ENCODE data around the gene EXOC3L4.

The EXOC3L4 gene

DNA sequence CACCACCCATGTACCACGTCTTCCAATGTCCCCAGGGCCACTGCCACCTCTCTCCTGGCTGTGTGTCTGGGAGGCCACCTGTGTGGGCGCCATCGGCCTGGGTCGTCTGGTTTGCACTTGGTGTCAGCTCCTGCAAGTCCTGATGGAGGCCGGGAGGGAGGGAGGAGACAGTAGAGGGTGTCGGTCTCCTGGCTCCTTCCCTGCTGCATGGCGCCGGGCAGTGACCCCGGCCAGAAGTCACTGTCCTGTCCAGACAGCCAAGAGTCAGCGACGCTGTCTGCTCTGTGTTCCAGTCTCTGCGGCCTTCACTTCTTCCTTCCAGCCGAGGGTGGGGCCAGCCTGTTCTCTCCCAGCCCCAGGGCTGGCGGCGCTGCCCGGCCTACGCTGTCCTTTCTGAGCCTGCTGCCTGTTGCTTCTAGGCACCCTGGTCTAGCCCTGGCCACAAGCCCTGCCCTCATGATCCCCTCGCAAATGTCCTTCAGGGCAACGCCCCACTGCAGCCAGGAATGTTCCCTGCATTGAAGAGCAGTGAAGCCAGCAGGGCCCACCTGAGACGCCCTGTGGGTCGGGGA, 23.5 kb upstream of the EXOC3L4 start:
- no peak for DNase-seq (ENCODE audit: low spot score)

DNA sequence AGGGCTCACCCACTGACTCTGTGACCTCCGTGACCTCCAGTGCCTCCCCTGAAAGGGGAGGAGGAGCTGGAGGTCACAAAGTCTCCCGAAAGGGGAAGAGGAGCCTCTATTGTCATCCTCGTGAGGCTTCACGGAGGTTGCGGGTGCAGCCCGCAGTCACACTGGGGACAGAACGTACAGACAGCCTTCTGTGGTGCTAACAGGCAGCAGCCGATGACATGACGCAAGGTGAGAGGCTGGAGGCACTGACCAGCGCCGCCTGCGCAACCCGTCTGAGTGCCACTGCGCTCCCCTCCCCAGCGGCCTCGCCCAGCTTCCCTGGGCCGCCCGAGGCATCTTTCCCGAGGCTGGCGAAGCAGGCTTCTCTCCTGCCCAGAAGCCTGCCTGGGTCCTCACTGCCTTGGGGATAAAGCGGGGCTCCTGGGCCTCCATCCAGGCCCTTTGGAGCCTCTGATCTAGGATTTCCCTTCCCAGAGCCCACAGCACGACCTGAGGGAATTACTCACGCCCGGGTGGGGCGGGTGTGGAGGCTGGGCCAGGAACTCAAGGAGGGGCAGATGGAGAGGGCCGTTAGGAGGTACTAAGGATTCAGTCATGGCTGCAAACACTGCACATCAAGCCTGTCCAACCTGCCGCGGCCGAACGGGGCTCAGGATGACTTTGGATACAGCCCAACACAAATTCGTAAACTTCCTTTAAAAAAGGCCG, 22.8 kb upstream of the EXOC3L4 start:
- no peak for DNase-seq (ENCODE audit: low spot score)

DNA sequence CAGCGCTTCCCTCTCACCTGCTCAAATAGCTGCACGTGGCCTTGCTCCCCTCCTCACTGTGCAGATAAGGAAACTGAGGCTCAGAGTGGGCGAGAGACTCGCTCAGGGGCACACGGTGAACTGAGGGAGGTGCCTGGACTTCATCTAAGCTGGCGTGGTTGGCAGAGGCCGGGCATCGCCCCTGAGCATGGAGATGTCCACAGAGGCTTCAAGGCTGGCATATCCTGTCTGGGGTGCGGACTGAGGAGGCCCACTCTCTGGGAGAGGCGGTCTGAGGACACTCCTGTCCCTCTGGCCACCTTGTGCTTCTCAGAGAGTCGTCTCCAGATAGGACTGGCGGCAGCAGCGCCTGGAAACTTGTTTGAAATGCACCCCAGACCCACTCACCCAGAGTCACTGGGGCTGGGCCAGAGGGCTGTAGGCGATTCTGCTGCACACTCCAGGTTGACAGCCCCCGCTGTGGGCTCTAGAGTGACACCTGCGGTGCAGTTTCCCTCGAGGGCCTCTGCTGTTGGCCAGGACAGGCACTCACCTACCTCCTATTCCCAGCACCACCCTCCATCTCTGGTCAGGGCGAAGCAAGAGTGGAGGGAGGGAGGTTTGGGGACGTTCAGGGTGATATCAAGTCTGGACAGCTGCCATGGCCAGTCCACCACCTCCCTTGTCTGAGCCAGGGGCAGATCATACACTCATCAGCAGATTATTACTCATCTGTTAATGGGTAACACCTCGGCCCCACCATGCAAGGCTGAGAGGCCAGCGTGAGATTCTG, 21.7 kb upstream of the EXOC3L4 start:
- DNase-seq (ENCODE audit: low spot score) = no peak

- no peak for DNase-seq (ENCODE audit: low spot score)
Observed at GRCh38 chr14:103073367-103073875, 21.1 kb upstream of the EXOC3L4 start.

DNA sequence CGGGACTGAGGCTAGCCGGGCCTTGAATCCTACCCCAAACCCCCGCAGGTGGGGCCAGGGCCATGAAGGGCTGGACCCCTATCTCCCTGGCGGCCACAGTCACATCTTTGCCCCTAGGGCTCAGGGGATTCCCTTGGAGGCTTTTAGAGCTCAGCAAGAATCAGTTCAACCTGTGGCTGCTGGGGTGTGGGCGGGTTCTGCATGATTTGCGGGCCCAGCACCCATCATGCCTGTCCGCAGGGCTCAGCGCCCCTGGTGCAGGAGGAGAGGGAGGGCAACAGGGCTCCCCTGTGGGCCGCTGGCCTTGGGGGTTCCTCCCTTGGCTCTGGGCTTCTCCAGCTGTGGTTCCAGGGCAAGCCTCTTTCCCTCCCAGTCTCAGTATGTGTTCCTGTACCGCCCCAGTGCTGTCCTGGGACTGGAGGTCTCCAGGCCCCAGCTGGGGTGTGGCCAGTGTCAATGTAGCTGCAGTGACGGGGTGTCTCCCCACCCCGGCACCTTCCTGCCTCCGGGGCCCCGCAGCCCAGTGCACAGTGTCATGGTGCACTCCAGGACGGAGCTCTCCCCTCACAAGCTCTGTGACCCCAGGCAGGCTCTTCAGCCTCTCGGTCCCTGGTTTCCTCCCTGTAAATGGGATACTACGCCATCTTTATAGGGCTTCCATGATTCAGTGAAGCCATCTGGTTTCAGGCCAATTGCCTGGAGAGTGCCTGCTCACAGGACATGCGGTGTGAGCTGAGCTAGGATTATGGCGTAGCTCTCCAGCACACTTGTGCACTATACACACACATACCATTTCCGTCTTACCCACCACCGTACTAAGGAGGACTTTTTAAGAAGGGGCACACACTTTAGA, 20.4 kb upstream of the EXOC3L4 start:
- no peak for DNase-seq (ENCODE audit: low spot score)

GRCh38 chr14:103074729-103075367, 19.7 kb upstream of the EXOC3L4 start:
- no peak for DNase-seq (ENCODE audit: low spot score)

DNA sequence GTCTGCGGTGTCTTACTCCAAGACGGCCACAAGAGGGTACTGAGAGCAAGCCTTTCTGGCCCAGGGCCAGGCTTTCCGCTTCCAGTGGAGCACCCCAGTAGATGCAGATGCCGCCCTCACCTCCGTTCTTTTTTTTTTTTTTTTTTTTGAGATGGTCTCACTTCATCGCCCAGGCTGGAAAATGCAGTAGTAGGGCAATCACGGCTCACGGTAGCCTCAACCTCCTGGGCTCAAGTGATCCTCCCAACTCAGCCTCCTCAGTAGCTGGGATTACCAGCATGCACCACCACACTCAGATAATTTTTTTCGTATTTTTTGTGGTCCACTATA, 16.1 kb upstream of the EXOC3L4 start:
- no peak for DNase-seq (ENCODE audit: low spot score)

DNA sequence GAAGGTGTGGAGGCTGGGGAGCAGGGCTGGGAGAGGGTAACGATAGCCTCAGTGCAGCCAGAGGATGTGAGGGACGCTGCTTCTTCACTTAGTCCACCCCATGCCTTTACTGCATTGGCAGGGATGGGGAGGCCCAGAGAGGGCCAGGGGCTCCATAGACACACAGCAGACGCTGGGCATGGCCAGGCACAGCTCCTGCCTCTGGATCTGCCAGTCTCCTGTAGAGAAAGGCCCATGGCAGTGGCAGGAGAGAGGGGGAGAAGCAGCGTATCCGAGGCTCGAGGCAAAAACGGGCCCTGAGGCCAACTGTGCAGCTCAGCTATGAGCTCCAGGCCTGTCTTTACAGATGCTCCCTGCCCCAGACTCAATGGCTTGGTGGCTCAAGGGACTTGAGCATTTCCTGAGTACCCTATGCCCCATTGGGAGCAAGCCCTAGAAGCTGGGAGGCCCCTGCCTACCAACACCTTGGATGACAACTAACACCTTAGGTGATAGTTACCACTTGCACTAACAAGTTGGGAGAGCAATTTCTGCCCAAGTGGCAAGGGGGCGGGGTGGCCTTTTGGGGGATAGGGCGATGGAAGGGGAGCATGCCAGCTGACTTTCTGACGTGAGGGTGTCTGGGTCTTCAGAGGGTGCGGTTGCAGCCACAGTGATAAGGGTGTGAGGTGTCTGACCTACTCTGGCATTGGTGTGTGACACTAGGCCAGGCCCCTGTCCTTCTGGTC, 15.5 kb upstream of the EXOC3L4 start:
- no peak for DNase-seq (ENCODE audit: low spot score)

DNA sequence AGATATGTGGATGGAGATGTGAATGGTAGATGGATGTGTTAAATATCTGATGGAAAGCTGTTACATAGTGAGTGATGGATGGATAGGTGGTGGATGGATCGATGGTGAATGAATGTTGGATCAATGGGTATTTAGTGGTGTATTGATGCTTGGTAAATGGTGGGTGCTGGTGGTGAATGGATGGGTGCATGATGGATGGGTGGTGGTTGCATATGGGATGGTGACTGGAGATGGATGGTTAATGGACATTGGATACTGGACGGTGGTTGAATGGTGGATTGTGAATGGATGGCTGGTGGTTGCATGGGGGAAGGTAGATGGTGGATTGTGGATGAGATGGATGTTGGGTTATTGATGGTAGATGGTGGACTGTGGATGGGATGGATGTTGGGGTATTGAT, 12.6 kb upstream of the EXOC3L4 start:
- no peak for DNase-seq (ENCODE audit: low spot score)

DNA sequence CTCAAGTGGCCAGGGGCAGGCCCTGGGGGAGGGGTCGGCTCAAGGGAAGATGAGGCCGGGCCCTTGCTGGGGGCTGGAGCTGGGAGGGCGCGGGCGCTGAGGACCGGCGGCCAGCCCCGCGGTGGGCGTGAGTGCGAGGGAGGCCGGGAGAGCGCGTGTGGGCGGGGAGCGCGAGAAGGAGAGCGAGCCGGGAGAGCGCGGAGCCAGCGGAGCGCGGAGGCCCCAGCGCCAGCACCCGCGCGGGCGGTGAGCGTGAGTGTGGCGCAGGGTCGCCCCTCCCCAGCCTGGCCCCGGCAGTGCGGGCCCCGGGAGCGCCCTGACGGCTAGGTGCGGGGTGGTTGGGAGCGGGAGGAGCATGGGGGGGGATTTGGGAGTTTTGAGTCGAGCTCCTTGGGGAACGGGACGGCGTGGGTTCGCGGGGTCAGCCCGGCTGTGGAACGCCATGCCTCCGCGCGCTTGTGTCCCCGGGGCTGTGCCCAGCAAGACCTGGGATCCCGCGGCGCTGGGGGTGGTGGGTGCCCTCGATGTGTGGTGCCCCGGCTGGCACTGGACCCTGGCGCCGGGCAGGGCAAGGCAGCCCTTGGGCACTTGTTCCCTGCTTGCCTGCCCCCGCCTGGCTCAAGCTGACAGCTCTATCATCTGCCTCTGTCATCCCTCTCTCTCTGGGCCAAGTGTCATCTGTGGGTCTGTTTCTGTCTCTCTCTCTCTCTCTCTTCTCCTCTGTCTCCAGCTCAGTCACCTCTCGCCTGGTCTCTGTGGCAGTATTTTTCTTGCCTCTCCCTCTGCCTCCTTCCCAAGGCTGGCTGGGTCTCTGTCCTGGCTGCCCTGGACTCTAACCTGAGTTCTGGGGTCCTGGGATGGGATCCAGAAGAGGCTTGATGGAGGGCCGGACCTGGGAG, 10.3 kb upstream of the EXOC3L4 start, which contains the start of gene LBHD2:
TSS of gene LBHD2 (plus strand) at position 190 of the 899 bp plus-strand sequence. CDS start 1,803 bp downstream, outside the sequence.
- no peak for DNase-seq (ENCODE audit: low spot score)

DNA sequence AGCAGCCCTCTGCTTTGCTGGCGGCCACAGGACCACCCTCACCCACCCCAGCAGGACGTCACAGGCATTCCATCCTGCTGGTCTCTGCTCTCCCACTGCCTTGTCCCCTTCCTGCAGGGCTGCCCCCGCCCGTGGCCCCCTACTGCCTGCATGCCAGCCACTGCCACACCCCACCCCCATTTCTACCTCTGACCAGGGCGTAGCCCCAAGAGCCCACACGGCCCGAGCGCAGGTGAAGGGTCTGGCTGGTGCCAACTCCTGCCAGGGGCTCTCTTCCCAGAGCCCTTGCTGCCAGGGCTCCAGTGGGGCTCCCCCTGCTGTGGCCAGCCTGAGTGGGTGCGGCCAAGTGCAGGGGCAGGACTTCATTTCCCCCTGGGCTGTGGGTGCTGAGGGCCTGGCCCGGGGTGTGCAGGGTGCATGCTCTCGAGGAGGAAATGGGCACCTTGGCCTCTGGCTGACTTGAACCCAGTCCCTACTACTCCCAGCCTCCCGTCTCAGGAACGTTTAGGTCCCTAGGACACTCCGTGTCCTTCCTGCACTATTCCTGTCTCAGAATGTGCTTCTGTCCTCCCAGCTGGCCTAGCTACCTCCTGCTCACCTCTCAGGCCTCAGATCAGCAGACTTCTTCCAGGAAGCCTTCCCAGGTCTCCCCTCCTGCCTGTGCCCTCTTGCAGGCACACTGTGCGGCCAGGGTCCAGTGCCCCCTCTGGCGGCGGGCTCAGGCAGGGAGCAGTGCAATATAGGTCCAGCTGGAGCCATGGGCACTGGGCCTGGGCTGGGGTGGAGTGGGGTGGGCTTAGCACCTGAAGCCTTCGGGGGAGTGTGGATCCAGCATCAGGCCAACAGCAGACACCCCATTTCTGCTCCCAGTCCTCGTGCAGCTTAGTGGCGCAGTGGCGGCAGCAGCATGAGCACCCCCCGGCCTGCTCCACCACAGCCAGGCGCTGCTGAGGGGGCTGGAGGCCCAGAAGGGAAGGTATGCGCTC, 9.1 kb upstream of the EXOC3L4 start:
- no peak for DNase-seq (ENCODE audit: low spot score)

DNA sequence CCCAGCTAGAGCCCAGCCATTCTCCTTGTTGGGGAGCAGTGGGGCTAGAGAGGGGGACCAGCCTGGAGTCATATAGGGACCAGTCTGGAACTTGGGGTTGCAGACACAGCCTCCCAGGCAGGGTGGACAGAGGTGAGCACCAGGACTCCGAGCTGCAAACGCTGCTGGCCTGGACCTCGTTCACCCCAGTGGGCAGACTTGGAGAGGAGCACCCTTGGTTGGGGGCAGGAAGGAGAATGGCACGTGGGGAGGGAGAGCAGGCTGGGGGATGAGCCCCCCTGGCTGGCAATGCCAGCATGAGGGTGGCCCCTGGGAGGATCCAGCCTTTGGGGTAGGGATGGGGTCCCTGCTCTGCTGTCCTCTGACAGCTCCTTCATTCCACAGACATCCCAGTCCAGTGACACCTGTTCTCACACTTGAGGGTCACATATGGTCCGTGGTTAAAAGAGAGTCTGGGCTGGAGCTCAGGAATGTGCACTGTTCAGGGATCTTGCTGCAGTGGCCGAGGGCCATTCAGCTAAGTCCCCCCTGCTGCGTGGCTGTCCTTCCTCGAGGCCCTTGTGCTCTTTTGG, 7.7 kb upstream of the EXOC3L4 start:
- no peak for DNase-seq (ENCODE audit: low spot score)

DNA sequence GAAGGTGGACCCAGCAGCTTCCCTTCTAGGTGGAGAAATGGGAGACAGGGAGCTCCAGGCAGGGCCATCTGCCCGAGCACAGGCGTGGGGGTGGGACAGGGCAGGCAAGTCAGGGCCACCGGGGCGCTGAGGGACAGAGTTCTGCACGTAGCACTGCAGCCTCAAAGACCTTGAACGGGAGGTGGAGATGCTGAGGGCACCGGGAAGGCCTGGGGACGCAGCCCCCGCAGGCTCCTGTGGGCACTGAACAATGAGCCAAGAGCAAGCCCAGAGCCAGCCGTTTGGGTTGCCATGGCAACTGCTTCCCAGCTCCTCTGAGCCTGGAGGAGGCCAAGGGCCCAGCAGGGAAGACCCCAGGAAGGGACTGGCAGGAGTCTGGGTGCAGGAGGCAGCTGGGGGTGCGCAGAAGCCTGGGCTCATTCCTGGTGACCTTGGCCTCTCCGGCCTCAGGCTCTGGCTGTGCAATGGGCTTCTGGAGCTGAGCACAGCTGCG, 7.1 kb upstream of the EXOC3L4 start:
- DNase-seq (ENCODE audit: low spot score) = no peak

- DNase-seq (ENCODE audit: low spot score) = no peak
Observed at GRCh38 chr14:103088921-103089320, 5.6 kb upstream of the EXOC3L4 start.

- DNase-seq (ENCODE audit: low spot score) = no peak
Observed at GRCh38 chr14:103089386-103090335, 4.9 kb upstream of the EXOC3L4 start.

- no peak for DNase-seq (ENCODE audit: low spot score)
Observed at GRCh38 chr14:103090481-103091020, 4.0 kb upstream of the EXOC3L4 start.
